HG03045 (cell line): ENCODE results near the gene SEPHS2.
"Not testable (repeated sequence)": the region's sequence is repeated elsewhere in the genome, so short reads cannot be mapped to it uniquely, and the experiment has no call there.

Source experiments
- ATAC-seq: cut with Tn5 transposase; IDR thresholded peaks from one replicate; pipeline ENCODE4 v1.9.1; 2021; ENCODE audit warnings: mild to moderate bottlenecking, moderate library complexity; ENCODE audit not compliant: unreplicated experiment

SEPHS2 gene

DNA sequence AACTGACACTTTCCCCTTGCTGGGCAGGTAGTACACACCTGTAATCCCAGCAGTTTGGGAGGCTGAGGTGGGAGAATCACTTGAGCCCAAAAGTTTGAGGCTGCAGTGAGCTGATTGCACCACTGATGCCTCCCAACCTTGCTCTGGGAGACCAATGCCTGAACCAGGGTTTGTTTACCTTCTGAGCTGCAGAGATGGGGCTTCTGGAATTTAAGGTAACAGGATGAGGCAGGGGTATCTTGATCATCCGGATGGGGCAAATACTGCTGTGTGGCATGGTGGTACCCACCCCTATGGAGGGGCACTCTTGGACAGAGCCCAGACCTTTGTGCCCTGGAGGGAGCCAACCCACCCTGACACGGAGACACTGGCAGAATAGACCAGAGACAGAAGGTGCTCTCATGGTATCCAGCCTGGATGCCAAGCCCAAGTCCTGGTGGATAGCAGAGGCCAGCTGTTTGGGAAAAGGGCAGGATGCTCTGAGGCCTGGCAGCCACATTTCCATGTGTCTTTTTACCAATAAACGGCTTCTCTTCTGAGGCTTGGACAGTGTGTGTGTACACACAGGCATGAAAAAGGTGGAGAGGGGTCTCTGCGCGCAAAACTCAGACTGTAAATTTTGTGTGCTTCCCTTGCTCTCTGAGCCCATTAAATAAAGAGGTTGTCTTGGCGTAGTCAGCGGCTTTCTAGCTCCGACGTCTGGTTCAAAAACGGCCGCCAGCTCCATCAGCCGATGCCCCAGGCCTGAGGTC is 46.1 kb downstream of the SEPHS2 start:
- ATAC-seq: no peak

- no peak for ATAC-seq
Measured at GRCh38 chr16:30398661-30399434, 46.8 kb downstream of the SEPHS2 start.

DNA sequence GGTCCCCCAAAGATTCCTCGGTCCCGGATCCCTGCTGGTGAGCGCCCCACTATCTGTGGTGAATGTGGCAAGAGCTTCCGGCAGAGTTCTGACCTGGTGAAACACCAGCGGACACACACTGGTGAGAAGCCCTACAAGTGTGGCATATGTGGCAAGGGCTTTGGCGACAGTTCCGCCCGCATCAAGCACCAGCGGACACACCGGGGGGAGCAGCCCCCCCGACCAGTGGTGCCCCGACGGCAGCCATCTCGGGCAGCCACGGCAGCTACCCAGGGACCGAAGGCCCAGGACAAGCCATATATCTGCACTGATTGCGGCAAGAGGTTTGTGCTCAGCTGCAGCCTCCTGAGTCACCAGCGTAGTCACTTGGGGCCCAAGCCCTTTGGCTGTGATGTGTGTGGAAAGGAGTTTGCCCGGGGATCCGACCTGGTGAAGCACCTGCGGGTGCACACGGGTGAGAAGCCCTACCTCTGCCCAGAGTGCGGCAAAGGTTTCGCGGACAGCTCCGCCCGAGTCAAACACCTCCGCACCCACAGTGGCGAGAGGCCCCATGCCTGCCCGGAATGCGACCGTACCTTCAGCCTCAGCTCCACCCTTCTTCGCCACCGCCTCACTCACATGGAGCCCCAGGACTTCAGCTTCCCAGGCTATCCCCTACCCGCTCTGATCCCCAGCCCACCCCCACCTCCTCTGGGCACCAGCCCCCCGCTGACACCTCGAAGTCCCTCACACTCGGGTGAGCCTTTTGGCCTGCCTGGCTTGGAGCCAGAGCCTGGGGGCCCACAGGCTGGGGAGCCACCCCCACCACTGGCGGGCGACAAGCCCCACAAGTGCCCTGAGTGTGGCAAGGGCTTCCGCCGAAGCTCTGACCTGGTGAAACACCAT is 47.7 kb downstream of the SEPHS2 start:
- ATAC-seq: no peak

DNA sequence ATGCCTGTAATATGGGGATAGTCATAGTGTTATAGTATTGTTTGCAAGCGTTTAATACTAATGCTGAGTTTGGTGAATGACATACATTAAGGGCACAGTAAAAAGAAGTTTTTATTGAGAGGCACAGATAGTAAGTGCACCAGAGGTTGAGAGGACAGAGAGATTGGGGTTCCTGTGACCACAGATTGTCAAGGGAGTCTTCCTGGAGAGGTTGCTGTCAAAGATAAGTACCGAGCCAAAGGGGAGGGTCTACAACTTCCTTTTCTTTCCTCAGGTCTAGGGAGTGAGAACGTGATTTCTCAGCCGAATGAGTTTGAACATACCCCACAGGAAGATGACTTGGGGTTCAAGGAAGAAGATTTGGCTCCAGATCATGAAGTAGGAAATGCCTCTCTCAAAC is 48.6 kb downstream of the SEPHS2 start:
- ATAC-seq: no peak

DNA sequence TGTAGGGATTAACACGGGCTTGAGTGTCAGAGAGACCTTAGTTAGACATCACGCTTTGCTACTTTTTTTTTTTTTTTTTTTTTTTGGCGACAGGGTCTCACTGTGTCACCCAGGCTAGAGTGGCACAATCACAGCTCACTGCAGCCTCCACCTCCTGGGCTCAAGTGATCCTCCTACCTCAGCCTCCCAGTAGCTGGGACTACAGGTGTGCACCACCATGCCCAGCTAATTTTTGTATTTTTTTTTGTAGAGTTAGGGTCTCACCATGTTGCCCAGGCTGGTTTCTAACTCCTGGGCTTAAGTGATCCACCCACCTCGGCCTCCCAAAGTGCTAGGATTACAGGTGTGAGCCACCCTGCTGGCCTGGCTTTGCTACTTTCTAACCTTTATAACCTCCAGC is 49.0 kb downstream of the SEPHS2 start:
- ATAC-seq: not testable (repeated sequence)

- ATAC-seq: no peak
Measured at GRCh38 chr16:30395992-30396585, 49.6 kb downstream of the SEPHS2 start.

GRCh38 chr16:30395155-30395991 is 50.3 kb downstream of the SEPHS2 start, which contains the start of gene ZNF48:
Gene ZNF48, plus strand, starts transcription at chr16:30395420. Its CDS starts 375 bp downstream, at chr16:30395795.
- peak; percentile 64 for ATAC-seq

GRCh38 chr16:30394592-30395154 is 51.0 kb downstream of the SEPHS2 start:
- no peak for ATAC-seq
